ENCODE measurements around the gene PHKG2.

Gene PHKG2

DNA sequence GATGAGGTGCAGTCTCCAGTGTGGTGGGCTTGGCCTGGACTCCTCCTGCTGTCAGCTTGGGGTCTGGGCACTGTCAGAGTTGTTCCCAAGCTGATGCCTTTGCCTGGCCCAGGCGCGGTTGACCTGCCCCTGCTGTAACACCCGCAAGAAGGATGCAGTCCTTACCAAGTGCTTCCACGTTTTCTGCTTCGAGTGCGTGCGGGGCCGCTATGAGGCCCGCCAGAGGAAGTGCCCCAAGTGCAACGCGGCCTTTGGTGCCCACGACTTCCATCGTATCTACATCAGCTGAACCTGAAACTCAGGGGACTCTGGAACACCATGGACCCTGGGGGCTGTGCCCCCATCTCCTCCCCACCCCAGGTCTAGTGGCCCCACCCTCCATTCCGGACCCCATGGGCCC is 25.6 kb downstream of the PHKG2 start:
- no peak for DNase-seq (ENCODE audit: low spot score)
- FAIRE-seq: no peak

DNA sequence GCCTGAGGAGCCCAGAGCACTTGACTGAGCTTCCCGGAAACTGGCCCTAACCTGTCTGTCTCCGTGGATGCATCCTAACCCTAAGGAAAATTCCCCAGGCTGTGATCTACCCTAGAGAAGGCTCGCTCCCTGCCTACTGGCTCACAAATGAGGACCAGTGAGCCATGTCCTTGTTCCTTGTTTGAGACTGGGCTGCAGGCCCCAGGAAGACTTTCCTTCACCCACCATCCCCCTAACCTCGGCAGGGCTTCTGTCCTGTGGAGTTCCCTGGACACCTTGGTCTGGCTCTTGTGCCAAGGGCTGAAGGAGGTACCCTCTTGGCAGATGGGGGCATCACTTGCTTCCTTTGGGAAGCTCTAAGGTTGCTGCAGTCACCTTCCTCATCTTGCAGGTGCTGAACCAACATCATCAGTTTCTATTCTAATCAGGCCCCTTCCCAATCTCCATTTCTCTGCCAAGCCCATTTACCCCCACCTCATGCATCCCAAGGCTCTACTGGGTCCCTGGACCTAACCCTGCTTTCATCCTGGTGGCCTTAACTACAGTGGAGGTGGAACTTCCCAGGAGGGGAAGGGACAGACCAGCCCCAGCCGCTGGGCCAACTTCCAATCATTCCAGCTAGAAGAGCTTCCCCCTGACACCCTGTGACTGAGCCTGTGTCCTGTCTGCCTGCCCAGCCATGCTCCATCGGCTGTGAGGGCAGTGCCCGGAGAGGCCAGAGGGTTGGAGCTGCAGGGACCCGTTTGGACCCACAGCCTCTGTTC is 26.3 kb downstream of the PHKG2 start:
- no peak for FAIRE-seq
- peak; percentile 21 for DNase-seq (ENCODE audit: low spot score)

DNA sequence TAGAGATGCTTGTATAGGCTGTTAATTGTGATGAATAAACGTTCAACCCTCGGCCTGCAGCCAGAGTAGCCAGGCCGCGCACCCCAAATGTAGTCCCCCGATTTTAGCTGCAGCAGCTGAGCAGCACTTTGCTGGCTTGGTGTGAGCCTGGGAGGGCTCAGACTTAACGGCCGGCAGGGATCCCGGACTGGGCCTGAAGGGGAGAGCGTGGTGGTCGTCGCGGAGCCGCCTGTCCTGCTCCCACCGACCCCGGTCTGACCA is 26.8 kb downstream of the PHKG2 start:
- DNase-seq (ENCODE audit: low spot score): no peak
- no peak for FAIRE-seq

DNA sequence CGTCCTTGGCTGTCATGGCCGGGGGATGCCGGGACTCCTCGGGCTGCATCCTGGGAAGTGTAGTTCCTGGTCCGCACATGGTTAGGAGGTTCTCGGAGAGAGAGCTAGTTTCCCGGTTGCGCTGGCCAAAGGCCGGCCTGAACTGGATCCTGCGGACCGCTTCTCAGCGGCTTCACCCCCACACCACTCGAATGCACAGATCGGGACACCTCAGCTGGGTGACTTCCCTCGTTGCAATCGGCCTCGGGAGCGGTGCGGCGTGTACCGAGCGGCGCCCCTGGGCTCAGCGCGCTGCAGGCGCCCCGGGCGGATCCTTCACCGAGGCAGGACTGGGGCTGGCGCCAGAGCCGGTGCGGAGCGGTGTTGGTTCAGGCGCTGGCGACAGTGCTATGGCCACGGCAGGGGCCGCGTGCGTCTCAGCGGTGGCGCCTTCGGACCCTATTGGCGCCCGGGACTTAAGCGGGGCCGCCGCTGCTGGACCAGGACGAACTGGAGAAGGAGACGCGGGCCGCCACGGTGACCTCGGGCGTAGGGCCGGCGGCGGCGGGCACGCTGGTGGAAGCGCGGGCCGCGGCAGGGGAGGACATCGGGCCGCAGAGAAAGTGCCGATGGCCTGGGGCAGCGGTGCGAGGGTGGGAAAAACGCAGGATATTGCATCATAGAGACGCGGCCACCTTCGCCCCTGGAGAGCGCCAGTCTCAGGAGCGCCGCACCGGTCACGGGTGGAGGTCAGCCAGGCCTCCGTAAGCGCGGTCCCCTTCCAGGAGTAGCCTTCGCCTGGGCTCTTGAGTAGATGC is 27.4 kb downstream of the PHKG2 start:
- no peak for FAIRE-seq
- DNase-seq (ENCODE audit: low spot score): peak; percentile 60

DNA sequence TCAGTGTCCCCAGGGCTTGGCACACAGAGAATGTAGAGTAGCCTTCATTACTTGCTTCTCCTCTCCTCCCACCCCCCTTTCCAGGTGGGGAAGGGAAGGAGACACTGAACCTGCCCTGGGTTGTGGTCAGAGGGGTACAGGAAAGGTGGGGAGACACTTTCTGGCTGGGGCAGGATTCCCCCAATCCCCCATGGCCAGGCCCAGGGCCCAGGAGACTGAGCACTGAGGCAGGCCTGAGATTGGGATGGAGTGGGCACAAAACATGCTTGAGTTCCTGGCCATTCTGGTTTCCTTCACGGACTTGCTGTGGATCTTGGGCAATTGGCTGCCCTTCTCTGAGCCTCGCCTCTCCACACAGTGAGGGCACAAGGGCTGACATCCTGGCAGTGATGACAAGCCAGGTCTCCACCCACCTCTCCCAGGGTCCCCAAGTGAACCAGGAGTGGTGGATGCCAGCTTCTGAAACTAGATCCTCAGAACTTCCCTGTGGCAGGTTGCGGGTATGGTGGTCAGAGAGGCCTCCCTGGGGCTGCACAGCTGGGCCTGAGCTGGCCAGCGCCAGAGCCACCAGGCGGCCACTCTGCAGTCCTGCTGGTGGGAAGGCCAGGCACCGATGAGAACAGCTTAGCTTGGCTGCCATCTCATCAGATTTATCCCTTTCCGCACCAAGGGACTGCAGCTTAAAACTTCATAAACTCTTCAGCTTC is 29.5 kb downstream of the PHKG2 start:
- no peak for FAIRE-seq
- DNase-seq (ENCODE audit: low spot score): no peak

DNA sequence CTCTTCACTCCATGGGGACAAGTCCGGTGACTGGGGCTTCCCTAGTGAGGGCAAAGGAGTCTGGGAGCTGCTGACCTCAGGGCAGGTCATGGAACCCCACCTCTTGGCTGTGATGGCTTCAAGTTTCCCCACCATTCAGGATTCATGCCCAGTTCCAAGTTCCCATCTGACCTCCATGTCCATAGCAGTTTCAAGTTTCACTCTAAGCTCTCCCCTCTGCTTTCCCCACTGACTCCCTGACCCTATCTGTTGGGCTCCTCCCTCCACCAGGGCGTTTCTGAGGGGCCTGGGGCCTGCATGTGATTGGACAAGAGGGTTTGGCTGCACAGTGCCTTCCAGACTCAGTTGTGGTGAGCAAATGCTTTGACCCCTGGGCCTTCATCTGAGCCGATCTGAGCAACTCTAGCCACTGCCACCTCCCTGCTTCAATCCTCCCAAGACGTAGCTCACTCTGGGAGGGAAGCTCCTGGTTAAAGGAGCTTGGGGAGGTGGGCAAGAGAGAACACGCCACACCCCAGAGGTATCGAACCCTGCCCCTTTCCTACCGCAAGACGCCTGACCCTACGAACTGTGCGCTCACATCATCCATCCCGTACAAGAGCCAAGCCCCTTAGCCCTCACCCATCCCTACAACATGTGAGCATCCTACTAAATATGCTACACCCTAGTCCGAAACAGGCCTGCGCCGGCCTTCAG is 30.5 kb downstream of the PHKG2 start:
- DNase-seq (ENCODE audit: low spot score) (no peak), FAIRE-seq (no peak)

DNA sequence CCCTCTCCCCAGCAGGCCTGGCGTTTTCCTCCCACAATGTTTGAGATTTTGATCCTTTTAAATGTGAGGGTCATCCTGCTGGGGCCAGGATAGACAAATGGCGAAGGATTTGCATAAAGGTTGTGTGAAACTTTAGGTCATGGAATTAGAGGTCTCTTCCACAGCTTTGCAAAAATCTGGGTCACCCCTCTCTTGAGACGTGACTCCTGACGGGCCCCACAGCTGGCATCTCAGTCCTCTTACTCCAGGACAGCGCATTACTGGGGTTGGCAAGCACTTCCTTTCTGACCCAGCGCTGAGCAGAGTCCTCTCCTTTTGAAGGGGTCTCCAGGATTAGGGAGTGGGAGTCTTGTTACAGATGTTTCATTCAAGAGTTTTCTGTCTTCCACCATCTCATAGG is 31.4 kb downstream of the PHKG2 start:
- no peak for FAIRE-seq
- no peak for DNase-seq (ENCODE audit: low spot score)

DNA sequence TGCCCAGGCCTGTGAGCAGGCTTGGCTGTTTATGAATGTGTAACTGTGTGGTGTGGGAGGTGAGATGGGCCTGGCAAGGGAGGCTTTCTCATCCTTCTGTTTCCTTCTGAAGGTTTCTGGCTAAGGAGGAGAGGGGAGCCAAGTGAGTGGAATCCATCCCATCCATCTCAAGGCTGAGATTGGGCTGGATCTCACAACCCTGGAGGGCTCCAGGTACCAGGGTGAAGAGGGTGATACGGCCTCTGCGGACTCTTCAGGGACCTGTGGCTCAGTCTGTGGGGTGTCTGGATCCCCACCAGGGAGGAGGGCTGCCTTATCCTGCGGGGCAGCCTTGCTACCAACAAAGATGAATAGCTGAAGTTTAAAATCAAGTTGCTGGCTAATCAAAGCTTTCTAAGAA is 31.8 kb downstream of the PHKG2 start:
- FAIRE-seq: no peak
- no peak for DNase-seq (ENCODE audit: low spot score)

DNA sequence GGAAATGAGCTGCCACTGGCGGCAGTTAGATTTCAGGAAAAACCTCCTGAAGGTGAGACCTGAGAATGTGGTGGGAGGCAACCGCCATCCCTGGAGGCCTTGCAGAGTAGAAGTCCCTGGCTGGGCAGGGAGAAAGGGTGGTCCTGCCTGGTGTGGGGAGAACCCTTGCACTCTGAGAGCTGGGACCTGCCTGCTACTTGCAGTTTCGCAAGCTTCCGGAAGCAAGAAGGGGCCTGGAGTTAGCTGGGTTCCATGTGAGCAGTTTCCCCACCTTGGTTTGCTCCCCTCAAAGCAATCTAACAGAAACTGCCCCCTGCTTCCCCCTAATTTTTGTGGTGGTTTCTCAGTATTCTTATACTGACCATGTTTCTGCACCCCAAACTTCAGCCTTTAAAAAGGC is 32.3 kb downstream of the PHKG2 start:
- DNase-seq (ENCODE audit: low spot score) (no peak), FAIRE-seq (no peak)

DNA sequence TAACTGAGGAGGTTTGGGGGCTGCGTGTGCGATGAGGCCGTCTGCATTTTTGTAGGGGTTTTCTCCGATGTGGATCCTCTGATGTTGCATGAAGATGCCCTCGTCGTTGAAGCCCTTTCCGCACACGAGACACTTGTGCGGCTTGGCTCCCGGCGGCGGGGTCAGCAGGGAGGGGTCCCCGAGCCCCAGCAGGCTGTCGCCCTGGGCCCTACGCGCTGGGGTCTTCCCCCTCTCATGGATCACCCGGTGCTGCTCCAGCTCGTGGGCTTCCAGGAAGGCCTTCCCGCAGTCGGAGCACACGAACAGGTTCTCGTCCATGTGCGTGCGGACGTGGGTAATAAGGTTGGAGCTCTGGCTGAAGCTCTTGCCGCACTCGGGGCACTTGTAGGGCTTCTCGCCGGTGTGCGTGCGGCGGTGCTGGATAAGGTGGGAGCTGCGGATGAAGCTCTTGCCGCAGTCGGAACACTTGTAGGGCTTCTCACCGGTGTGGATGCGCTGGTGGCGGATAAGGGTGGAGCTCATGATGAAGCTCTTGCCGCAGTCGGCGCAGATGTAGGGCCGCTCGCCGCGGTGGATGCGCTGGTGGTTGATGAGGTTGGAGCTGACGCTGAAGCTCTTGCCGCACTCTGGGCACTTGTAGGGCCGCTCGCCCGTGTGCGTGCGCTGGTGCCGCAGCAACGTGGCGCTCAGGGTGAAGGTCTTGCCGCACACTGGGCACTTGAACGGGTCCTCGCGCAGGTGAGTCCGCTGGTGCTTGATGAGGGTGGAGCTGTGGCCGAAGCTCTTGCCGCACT is 34.5 kb downstream of the PHKG2 start:
- no peak for DNase-seq (ENCODE audit: low spot score)
- FAIRE-seq: no peak

DNA sequence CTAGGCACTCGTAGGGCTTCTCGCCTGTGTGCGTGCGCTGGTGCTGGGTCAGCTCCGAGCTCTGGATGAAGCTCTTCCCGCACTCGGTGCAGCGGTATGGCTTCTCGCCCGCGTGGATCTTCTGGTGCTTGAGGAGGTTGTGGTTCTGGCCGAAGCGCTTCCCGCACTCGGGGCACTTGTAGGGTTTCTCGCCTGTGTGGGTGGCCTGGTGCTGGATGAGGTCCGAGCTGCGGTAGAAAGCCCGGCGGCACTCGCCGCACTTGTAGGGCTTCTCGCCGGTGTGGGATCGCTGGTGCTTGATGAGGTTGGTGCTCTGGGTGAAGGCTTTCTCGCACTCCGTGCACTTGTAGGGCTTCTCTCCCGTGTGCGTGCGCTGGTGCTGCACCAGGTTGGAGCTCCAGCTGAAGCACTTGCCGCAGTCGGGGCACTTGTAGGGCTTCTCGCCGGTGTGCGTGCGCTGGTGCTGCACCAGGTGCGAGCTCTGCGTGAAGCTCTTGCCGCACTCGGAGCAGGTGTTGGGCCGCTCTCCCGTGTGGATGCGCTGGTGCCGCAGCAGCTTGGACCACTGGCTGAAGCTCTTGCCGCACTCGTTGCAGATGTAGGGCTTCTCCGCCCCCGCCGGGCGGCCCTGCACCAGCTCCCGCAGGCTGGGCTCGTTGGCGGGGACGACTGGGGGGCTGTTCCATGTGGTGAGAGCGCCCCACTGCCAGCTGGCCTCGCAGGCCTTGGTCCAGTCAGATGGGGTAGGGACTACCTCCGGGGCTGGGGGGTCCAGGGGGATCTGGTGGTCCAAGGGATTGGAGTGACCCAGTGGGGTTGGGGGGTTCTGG is 35.3 kb downstream of the PHKG2 start:
- DNase-seq (ENCODE audit: low spot score): no peak
- FAIRE-seq: no peak

DNA sequence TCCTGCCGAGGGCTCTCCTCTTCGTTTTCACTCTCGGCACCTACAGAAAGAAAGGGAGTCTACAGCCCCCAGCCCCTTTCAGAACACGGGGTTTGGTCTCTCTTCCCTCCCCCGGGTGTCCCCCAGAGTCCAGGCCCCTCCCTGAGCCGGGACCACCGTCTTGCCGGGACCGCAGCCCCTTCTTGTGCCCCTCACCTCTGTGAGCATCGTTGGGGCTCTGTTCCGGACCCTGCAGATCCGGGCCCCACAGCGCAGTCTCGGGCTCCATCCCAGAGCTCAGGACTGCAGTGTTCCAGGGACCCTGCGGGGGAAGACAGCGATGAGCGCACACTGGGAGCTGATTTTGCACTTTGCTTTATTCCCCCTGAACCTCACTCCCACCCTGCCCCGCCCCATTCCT is 36.0 kb downstream of the PHKG2 start:
- no peak for DNase-seq (ENCODE audit: low spot score)
- no peak for FAIRE-seq

DNA sequence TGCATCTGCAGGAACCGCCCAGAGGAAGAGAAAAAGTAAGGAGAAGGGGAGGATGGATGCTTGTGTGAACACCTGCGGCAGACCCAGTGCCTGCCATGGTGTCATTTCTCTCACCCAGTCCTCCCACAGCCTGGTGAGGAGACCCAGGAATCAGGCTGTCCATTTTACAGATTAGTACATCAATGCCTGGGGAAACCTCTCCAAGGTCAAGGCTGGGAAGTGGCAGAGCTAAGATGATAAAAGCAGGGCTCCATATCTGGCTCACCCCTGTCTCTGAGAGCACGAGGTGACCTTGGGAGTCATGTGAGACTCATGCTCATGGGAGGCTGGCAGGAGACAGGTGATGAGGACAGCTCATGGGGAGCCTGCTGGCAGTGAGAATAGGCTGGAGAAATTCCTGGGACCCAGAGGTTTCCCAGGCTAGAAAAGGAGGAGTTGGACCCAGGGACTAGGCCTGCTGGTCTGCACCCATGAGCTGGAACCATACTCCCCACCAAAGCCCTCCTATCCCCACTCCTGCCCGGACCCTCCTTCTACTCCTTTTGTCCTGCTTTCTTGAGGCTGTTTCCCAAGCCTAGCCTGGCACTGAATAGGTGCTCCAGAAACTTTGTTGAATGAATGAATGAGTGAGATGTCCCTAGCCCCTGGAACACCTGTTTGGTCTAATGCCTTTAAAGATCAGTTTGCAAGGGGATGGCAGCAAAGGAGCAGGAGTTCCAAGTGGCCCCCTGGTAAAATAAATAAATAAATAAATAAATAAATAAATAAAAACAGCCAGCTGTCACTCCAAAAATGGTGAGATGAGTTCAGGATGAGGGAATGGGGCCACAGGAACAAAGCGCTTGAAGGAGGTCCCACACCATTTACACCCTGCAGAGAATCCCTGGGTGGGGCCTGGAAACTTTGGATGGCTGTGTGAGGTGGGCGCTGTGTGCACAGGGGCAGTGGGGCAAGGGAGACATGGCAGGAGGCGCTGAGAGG is 37.2 kb downstream of the PHKG2 start:
- FAIRE-seq: no peak
- DNase-seq (ENCODE audit: low spot score): no peak

DNA sequence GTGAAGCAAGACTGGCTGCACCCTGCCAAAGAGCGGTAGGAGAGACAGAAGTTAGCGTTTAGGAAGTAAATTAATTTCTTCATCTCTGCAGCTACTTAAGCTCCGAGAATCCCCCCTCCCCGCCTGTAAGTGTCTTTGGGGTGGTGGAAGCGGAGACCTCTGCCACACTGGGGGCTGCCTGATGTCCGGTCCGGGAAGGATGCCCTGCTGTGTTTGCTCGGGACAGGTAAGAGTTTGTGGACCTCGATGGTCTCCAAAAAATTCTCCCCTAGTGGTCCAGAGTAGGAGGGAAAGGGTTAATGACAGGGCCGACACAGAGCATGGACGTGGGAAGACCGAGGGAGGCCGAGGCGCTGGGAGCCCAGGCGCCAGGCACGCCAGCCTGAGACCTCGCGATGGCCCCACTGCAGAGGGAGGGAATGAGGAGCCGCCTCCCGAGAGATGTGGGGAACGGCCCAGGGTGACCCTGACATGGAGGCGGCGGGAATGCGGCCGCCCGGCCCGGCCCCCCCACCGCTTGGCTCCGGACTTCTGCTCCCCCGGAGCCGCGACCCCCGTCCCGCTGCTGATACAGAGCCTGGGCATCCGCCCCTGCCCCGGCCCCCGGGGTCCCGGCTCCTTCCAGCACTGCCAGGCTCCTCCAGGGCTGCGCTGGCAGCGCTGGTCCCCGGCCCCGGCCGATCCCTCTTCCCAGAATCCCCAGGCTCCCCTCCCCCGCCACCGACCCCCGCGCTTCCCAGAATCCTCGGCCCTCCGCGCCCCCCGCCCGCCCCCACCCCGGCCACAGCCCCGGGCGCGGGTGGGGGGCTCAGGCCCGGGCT is 38.1 kb downstream of the PHKG2 start:
- peak; percentile 42 for DNase-seq (ENCODE audit: low spot score)
- FAIRE-seq: no peak

DNA sequence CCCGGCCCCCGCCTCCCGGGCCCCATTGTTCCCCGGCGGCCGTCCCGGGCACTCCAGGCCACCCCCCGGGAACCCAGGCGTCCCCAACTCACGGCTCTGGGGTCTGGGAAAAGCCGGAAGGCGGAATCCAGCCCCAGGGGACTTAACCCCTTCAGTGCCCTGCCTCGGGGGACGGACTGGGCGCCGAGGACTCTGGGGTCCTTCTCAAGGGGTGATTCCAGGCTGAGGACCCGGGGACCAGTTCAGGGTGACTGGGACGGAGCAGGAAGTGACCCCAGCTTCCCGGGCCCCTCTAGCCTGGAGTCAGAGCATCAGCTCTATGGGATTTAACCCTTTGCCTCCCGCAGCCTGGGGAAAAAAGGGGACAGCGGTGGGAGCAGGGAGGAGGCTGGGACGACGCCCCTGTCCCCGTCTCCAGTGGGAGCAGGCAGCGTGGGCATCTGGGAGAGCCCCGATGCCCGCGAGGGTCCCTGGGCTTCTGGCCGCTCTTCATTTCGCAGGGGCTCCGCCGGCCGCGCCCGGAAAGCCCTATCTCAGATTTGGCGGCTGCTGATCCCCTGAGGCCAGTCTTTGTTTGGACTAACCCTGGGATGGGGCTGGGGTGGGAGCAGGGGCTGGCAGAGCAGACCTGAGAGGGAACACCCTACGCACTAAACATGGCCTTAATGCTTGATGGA is 38.8 kb downstream of the PHKG2 start, which contains the start of gene ZNF629:
Gene ZNF629, minus strand, starts transcription at position 270 of the 677 bp plus-strand sequence. CDS start 2,723 bp downstream, outside the sequence.
- FAIRE-seq (no peak), DNase-seq (ENCODE audit: low spot score) (peak; percentile 33)

DNA sequence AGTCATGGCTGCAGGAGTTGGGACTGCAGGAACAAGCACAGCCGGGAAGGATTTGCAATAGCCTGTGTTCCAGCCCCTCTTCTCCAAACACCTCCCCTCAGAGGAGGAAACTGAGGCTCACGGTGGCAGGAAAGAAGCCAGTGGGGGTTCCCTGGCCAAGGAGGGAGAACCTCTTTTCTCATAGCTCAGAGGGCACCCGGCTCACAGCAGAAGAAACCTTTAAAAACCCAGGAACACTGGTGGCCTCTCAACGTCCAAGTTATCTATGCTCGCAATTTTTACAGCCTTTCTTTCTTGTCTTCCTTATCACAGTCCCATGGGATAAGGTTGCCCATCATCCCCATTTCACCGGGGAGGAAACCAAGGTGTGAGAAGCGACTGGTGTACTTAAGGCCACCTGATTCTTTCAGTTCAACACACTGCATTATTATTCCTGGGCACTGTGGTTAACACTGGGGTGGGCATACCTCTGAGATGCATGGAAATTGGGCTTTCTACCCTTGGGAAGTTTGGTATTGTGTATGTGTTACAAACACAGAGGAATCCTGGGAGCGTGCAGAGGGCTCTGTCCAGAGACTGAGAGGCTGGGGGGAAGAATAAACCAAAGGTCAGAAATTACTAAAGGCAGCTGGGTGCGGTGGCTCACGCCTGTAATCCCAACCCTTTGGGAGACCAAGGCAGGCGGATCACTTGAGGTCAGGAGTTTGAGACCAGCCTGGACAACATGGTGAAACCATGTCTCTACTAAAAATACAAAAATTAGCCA is 39.6 kb downstream of the PHKG2 start:
- FAIRE-seq (no peak), DNase-seq (ENCODE audit: low spot score) (no peak)

Measured in RCC 7860 (cell line).